Ishikawa (cell line): Measurements from ENCODE around the gene ATXN10.

Source experiments
- CEBPB ChIP-seq: IDR thresholded peaks from 2 replicates; pipeline ENCODE4 v1.6.1; 2012
- CREB1 ChIP-seq: IDR thresholded peaks from 2 replicates; pipeline ENCODE4 v1.6.1; 2012; ENCODE audit warnings: low read depth
- EGR1 ChIP-seq: IDR thresholded peaks from 2 replicates; pipeline ENCODE4 v1.6.1; 2012
- EP300 ChIP-seq: IDR thresholded peaks from 2 replicates; pipeline ENCODE4 v1.6.1; 2012; ENCODE audit warnings: borderline replicate concordance
- FOXM1 ChIP-seq: IDR thresholded peaks from 2 replicates; pipeline ENCODE4 v1.6.1; 2012; ENCODE audit warnings: low read depth, borderline replicate concordance
- NFIC ChIP-seq: IDR thresholded peaks from 2 replicates; pipeline ENCODE4 v1.6.1; 2012
- RAD21 ChIP-seq: IDR thresholded peaks from 2 replicates; pipeline ENCODE4 v1.6.1; 2012; ENCODE audit warnings: low read depth
- TAF1 ChIP-seq: IDR thresholded peaks from 2 replicates; pipeline ENCODE4 v1.6.1; 2012; ENCODE audit warnings: low read depth, mild to moderate bottlenecking
- TCF12 ChIP-seq: IDR thresholded peaks from 2 replicates; pipeline ENCODE4 v1.6.1; 2012; ENCODE audit warnings: low read depth
- TEAD4 ChIP-seq: IDR thresholded peaks from 2 replicates; pipeline ENCODE4 v1.6.1; 2012
- YY1 ChIP-seq: IDR thresholded peaks from 2 replicates; pipeline ENCODE4 v1.6.1; 2012; ENCODE audit warnings: low read depth
- ZBTB7A ChIP-seq: IDR thresholded peaks from 2 replicates; pipeline ENCODE4 v1.6.1; 2012; ENCODE audit warnings: low read depth
- TF ChIP-seq, protein P1 (sequence below): IDR thresholded peaks from 2 replicates; pipeline ENCODE4 v1.6.1; 2012
- TF ChIP-seq, protein P2 (sequence below): IDR thresholded peaks from 2 replicates; pipeline ENCODE4 v1.6.1; 2012
- TF ChIP-seq, protein P3 (sequence below): IDR thresholded peaks from 2 replicates; pipeline ENCODE4 v1.6.1; 2012; ENCODE audit warnings: low read depth, mild to moderate bottlenecking

The ATXN10 gene

DNA sequence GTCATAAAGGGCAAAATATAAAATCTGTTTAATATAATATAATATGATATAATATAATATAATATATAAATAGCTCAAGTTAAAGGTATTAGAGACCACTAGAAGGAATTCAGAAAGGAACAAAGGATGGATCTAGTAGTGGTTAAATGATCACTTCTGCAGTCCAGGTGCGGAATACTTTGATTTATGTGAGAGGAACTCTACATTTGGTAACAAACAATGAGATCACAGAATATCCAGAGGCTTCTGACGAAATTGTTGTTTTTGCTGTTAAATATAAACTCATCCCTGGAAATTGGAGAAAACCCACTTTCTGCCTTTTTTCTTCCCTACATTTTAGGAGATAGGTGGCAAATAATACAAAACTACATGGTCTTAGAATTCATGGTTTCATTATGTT lies 36.0 kb downstream of the ATXN10 start:
- TF ChIP-seq ZBTB7A (no peak), FOXM1 (no peak), EP300 (no peak), TCF12 (no peak), RAD21 (no peak), NFIC (no peak), YY1 (no peak), TEAD4 (no peak), TAF1 (no peak), EGR1 (no peak), CREB1 (no peak), CEBPB (no peak)
- TF ChIP-seq, protein P1, sequence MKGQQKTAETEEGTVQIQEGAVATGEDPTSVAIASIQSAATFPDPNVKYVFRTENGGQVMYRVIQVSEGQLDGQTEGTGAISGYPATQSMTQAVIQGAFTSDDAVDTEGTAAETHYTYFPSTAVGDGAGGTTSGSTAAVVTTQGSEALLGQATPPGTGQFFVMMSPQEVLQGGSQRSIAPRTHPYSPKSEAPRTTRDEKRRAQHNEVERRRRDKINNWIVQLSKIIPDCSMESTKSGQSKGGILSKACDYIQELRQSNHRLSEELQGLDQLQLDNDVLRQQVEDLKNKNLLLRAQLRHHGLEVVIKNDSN, result no peak
- TF ChIP-seq, protein P2, sequence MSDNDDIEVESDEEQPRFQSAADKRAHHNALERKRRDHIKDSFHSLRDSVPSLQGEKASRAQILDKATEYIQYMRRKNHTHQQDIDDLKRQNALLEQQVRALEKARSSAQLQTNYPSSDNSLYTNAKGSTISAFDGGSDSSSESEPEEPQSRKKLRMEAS, result no peak
- TF ChIP-seq, protein P3, sequence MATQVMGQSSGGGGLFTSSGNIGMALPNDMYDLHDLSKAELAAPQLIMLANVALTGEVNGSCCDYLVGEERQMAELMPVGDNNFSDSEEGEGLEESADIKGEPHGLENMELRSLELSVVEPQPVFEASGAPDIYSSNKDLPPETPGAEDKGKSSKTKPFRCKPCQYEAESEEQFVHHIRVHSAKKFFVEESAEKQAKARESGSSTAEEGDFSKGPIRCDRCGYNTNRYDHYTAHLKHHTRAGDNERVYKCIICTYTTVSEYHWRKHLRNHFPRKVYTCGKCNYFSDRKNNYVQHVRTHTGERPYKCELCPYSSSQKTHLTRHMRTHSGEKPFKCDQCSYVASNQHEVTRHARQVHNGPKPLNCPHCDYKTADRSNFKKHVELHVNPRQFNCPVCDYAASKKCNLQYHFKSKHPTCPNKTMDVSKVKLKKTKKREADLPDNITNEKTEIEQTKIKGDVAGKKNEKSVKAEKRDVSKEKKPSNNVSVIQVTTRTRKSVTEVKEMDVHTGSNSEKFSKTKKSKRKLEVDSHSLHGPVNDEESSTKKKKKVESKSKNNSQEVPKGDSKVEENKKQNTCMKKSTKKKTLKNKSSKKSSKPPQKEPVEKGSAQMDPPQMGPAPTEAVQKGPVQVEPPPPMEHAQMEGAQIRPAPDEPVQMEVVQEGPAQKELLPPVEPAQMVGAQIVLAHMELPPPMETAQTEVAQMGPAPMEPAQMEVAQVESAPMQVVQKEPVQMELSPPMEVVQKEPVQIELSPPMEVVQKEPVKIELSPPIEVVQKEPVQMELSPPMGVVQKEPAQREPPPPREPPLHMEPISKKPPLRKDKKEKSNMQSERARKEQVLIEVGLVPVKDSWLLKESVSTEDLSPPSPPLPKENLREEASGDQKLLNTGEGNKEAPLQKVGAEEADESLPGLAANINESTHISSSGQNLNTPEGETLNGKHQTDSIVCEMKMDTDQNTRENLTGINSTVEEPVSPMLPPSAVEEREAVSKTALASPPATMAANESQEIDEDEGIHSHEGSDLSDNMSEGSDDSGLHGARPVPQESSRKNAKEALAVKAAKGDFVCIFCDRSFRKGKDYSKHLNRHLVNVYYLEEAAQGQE, result no peak

DNA sequence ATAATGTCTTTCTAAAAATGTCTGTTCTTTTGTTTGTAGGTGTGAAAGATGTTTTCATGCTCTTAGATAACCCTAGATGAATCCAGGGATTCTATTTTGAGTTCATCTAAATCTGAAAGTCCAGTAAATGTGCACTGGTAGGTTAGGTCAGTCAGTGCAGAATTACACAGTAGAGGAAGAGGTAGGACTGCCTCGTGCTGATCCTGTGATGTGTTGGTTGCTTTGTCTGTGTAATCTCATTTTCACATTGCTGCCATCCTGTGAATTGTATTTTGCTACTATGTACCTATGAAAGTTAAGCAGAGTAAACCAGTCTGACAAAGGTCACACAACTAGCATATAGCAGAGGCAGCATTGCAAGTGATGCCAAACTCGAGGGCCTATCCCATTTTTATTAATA lies 36.5 kb downstream of the ATXN10 start:
- TF ChIP-seq ZBTB7A (no peak), TCF12 (no peak), FOXM1 (no peak), EP300 (no peak), RAD21 (no peak), NFIC (no peak), CREB1 (no peak), YY1 (no peak), CEBPB (no peak), TAF1 (no peak), TEAD4 (no peak), EGR1 (no peak)
- TF ChIP-seq, protein P2, result no peak
- TF ChIP-seq, protein P3, result no peak
- TF ChIP-seq, protein P1, result no peak

DNA sequence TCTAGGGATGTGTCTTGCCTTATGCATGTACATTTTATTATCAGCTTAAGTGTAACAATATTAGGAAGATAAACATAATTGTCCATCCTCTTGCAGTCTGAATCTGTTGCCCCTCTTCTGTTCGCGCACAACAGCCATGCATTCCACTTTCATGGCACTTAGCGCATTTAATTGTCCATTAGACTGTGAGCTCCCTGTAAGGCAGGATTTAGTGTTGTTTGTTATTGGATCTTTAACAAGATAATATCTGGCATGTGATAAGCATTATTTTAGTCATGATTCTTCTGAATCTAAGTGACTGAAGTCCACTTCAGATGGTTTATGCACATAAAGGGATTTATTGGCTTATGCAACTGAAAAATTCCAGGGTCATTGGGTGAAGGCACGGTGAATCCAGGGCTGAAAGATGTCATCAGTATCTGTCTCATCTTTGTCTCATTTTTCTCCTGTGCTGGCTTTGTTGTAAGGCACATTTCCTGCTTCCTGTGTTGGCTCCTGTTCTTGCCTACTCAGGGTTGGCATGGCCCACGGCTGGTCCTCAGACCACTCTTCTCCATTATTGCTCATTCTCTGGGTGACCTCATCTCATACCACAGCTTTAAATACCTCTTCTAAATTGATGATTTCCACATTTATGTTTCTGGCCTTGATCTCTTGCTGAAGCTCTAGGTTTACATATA lies 37.6 kb downstream of the ATXN10 start:
- TF ChIP-seq TAF1, result no peak
- TF ChIP-seq, protein P1, result no peak
- no peak for TF ChIP-seq TCF12
- TF ChIP-seq FOXM1, result no peak
- TF ChIP-seq RAD21, result no peak
- no peak for TF ChIP-seq EGR1
- TF ChIP-seq CREB1, result no peak
- TF ChIP-seq CEBPB, result no peak
- TF ChIP-seq, protein P3, result no peak
- no peak for TF ChIP-seq YY1
- TF ChIP-seq EP300, result no peak
- TF ChIP-seq NFIC, result no peak
- TF ChIP-seq, protein P2, result no peak
- TF ChIP-seq TEAD4, result no peak
- TF ChIP-seq ZBTB7A, result no peak
